ENCODE data around the gene HOMEZ.

HOMEZ gene

DNA sequence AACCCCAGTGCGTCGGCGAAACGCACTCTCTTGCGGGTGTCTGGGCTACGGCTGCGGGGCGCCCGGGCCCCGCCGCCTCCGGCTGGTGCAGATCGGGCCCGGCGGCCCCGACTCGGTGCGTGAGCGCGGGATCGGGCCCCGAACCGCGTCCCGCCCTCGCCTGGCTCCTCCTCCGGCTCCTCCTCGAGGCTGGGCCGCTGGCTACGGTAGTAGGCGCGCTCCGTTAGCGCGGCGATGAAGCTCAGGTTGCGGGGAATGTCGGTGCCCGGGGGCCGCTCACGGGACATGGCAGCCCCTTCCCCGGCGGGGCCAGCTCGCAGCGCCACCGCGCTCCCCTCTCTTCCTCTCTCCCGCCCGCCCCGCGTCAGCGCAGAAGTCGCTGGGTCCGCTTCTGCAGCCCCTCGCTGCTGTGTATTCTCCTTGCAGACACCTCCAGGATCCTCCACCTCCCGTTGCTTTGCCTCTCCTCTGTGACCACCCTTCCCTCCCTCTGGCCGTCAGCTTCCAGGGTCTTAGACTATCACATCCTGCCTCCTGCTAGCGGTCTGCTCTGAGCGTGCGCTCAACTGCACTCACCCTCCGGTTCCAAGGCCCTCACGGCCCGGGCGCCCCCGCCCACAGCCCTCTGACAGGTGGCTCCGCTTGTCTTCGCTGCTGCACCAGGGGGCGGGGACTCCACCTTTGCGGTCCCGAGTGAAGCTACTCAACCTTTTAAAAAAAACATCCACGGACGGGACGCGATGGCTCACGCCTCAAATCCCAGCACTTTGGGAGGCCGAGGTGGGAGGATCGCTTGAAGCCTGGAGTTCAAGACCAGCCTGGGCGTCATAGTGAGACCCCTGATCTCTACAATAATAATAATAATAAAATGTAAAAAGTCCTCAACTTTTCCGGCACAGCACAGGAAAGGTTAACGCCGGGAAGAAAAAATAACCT, 16.6 kb upstream of the HOMEZ start, which contains the start of gene PPP1R3E:
TSS of gene PPP1R3E (minus strand) at position 570 of the 936 bp plus-strand sequence. CDS start at position 287, 283 bp downstream.
- peak; percentile 56 for TF ChIP-seq POLR2AphosphoS5 (IDR thresholded peaks at IDR 0.05; ENCODE audit: low read depth, low read length)
- TF ChIP-seq TAF1 (IDR thresholded peaks at IDR 0.05; ENCODE audit: borderline replicate concordance, insufficient read depth, low read length): peak; percentile 57; the same call in 1 of the 2 replicates
- no peak for TF ChIP-seq SIN3A (IDR thresholded peaks at IDR 0.05; ENCODE audit: borderline replicate concordance, insufficient read depth, low read length)
- no peak for TF ChIP-seq FOXP2 (optimal IDR thresholded peaks at IDR 0.05; ENCODE audit: borderline replicate concordance, extremely low read depth, extremely low read length, insufficient read depth)

DNA sequence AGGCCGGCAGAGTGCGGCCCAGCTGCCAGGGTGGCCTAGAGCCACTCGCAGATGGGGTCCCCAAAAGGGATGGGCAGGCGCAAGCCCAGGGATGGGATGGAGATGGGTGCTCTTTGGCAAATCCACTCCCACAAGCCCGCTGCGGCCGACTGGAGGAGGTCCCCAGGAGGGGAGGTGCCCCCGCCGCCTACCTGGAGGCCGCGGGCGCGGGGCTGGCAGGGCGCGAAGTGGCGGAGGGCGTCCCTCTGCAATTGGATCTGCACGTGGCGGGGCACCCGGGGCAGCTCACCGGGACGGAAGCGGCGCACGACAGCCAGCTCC, 16.0 kb upstream of the HOMEZ start:
- TF ChIP-seq POLR2AphosphoS5 (IDR thresholded peaks at IDR 0.05; ENCODE audit: low read depth, low read length) (no peak; the same call in 1 of the 2 replicates), TAF1 (IDR thresholded peaks at IDR 0.05; ENCODE audit: borderline replicate concordance, insufficient read depth, low read length) (no peak), FOXP2 (optimal IDR thresholded peaks at IDR 0.05; ENCODE audit: borderline replicate concordance, extremely low read depth, extremely low read length, insufficient read depth) (no peak), SIN3A (IDR thresholded peaks at IDR 0.05; ENCODE audit: borderline replicate concordance, insufficient read depth, low read length) (no peak)
- TF ChIP-seq, protein P1, sequence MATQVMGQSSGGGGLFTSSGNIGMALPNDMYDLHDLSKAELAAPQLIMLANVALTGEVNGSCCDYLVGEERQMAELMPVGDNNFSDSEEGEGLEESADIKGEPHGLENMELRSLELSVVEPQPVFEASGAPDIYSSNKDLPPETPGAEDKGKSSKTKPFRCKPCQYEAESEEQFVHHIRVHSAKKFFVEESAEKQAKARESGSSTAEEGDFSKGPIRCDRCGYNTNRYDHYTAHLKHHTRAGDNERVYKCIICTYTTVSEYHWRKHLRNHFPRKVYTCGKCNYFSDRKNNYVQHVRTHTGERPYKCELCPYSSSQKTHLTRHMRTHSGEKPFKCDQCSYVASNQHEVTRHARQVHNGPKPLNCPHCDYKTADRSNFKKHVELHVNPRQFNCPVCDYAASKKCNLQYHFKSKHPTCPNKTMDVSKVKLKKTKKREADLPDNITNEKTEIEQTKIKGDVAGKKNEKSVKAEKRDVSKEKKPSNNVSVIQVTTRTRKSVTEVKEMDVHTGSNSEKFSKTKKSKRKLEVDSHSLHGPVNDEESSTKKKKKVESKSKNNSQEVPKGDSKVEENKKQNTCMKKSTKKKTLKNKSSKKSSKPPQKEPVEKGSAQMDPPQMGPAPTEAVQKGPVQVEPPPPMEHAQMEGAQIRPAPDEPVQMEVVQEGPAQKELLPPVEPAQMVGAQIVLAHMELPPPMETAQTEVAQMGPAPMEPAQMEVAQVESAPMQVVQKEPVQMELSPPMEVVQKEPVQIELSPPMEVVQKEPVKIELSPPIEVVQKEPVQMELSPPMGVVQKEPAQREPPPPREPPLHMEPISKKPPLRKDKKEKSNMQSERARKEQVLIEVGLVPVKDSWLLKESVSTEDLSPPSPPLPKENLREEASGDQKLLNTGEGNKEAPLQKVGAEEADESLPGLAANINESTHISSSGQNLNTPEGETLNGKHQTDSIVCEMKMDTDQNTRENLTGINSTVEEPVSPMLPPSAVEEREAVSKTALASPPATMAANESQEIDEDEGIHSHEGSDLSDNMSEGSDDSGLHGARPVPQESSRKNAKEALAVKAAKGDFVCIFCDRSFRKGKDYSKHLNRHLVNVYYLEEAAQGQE (IDR thresholded peaks at IDR 0.05; ENCODE audit: insufficient read depth in 1 of 2, low read depth in 2 of 2, low read length in 2 of 2): no peak

DNA sequence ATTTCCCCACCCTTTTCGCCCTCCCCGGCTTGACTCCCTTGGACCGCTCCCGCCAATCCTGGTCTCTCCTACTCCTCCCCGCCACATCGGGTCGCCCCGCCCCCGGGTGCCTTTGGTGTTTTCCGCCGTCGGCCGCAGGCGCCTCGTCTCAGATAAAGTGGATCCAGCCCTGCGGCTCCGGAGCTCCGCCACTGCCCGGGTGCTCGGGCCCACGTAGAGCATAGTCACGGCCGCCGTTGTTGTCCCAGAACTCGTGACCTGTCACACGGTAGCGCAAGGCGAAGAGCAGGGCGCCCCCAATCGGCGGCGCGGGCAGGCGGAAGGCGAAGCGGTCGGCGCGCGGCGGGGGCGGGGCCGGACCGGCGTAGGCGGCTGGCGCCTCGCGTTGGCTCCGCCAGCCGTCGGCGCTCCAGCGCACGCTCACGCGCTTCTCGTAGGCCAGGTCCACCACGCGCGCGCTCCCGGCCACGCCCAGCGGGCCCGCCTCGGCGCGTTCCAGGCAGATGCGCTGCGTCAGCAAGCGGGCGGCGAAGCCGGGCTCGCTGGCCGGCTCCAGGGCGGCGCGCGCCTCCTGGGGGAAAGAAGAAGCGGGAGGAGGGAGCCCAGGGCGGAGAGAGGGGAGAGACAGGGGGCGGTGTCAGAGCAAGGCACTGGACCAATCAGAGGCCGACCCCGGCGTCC, 15.5 kb upstream of the HOMEZ start:
- TF ChIP-seq FOXP2 (optimal IDR thresholded peaks at IDR 0.05; ENCODE audit: borderline replicate concordance, extremely low read depth, extremely low read length, insufficient read depth): peak; percentile 94
- no peak; the same call in 1 of the 2 replicates for TF ChIP-seq POLR2AphosphoS5 (IDR thresholded peaks at IDR 0.05; ENCODE audit: low read depth, low read length)

DNA sequence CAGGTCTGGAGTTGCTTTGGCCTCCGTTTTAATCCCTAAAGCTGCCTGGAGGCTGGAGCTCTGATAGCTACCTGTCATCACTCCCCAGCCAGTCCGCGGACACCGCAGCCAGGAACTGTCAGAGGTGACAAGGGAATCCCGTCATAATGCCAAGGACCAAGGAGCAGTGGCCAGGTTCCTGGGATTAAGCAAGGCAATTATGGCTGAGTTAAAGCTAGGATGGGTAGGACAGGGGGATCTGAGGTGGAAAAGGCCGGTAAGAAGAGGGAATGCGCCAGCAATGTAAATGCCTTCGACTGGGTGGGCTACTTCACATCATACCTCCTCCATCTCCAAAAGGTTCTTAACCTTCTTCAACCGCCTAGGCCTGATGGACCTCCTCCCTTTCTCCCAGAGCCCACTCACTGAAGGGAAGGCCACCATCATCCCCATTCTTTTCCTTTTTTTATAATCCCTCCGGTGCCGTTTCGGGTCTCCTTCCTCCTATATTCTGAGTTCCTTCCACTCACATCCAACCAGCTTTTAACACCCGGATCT, 14.8 kb upstream of the HOMEZ start:
- TF ChIP-seq POLR2AphosphoS5 (IDR thresholded peaks at IDR 0.05; ENCODE audit: low read depth, low read length): no peak; the same call in 1 of the 2 replicates
- TF ChIP-seq TAF1 (IDR thresholded peaks at IDR 0.05; ENCODE audit: borderline replicate concordance, insufficient read depth, low read length): peak; percentile 26; the same call in 1 of the 2 replicates

DNA sequence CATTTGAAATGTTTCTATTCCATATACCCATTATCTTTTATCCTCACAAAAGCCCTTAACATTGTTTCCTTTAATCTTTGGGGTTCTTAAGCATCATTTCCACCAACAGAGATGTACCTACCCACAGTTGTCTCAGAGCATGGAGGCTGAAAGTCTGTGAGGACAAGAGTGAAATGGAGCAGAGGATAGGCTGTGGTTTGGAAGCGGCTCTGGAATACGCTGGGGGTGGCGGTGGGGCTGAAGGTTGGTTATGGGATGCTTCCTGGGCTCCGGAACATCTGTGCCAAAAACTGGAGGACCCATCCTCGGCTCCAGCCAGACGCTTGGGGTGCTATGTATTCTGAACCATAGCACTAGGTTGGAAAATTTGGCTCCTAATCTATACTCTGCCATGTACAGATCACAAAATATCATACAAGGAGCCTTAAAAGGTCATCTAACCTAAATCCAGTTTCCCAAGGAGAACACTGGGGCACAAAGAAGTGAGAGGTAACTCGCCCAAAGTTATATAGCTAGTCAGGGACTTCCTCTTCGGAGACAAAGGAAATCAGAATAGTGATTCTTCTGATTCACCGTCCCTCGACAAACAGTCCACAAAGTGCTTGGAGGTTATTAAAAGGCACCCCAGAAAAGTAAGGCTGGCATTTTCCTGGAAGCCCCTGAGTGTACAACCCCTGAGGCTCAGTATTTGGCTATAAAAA, 14.2 kb upstream of the HOMEZ start:
- TF ChIP-seq TAF1 (IDR thresholded peaks at IDR 0.05; ENCODE audit: borderline replicate concordance, insufficient read depth, low read length) (no peak), FOXP2 (optimal IDR thresholded peaks at IDR 0.05; ENCODE audit: borderline replicate concordance, extremely low read depth, extremely low read length, insufficient read depth) (no peak), SIN3A (IDR thresholded peaks at IDR 0.05; ENCODE audit: borderline replicate concordance, insufficient read depth, low read length) (no peak), POLR2AphosphoS5 (IDR thresholded peaks at IDR 0.05; ENCODE audit: low read depth, low read length) (no peak)
- TF ChIP-seq, protein P1 (IDR thresholded peaks at IDR 0.05; ENCODE audit: insufficient read depth in 1 of 2, low read depth in 2 of 2, low read length in 2 of 2): no peak

DNA sequence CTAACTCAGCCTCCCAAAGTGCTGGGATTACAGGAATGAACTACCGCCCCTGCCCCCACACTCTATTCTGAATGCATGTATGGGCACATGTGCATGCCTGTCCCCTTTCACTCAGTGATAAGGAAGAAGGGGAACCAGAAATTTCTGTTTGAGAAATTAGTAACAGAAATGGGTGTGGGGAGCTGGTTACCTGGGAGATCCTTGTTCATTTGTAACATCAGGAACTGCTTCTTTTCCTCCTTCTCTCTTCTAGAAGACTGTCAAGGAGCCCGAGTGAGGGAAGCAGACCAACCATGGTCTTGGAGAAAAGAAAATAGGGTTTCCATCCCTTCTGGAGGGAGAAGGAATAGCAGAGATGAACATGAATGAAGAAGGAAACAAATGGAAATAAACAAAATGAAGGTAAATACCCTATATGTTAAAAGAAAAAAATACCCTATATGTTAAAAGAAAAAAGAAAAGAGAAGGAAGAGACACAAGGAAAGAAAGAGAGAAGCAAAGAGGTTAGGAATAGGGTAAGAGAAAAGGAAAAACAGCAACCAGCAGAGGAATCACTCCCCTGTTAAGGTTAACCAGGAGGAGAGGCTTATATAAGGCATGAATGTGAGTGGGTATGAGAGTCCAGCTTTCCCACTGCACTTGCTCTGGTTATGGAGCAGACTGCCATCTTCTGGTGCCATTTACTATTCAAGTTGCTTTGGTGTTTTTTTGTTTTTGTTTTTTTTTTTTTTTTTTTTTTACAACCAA, 13.5 kb upstream of the HOMEZ start:
- TF ChIP-seq TAF1 (IDR thresholded peaks at IDR 0.05; ENCODE audit: borderline replicate concordance, insufficient read depth, low read length) (no peak), SIN3A (IDR thresholded peaks at IDR 0.05; ENCODE audit: borderline replicate concordance, insufficient read depth, low read length) (no peak), POLR2AphosphoS5 (IDR thresholded peaks at IDR 0.05; ENCODE audit: low read depth, low read length) (no peak), FOXP2 (optimal IDR thresholded peaks at IDR 0.05; ENCODE audit: borderline replicate concordance, extremely low read depth, extremely low read length, insufficient read depth) (no peak)
- TF ChIP-seq, protein P1 (IDR thresholded peaks at IDR 0.05; ENCODE audit: insufficient read depth in 1 of 2, low read depth in 2 of 2, low read length in 2 of 2): no peak

All from PFSK-1 (cell line).